ENCODE data around the gene LDHD. TPM values are rescaled to one million over a fixed set of nuclear protein-coding genes. Genes with fewer than 3 reads are reported as not detected.
A peak's percentile ranks its signal among the peaks of the same experiment; 100 is the strongest.

LDHD gene
- total RNA-seq, 1 donor from 2014 or later, result 0.65 TPM

DNA sequence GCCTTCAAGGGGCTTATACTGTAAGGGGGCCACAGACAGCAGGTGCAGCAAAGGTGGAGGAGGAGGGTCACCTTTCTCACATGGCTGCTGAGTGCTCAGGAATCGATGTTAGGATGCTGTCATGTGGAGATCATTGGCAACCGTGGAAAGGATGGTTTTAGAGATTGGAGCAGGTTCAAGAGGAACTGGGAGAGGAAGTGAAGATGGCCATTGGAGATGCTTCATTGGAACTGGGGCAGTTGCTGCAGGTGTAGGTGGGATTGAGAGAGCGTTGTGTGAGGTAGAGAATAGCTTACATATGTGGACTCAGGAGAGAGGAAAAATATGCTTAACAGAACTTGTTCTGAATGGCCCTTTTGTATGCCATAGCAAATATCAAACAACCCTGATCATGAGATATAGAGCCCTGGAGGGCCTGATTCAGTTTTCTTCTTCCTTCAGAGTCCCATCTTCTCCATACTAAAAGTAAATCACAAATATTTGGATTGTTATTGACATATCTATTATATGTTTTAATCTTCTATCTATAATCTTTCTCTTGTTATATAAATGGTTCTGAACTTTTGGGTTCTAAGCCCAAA, 40.8 kb downstream of the LDHD start:
- DNase-seq (ENCODE audit: low spot score in 2 of 2, unreplicated experiment in 2 of 2), result no peak
- no peak overlapping the region for H3K27ac Mint-ChIP-seq
- H3K4me3 Mint-ChIP-seq, result no peak overlapping the region
- H3K4me1 Mint-ChIP-seq, result peaks cover 15% of the 10 kb centered on the region
- TF ChIP-seq, protein P1, sequence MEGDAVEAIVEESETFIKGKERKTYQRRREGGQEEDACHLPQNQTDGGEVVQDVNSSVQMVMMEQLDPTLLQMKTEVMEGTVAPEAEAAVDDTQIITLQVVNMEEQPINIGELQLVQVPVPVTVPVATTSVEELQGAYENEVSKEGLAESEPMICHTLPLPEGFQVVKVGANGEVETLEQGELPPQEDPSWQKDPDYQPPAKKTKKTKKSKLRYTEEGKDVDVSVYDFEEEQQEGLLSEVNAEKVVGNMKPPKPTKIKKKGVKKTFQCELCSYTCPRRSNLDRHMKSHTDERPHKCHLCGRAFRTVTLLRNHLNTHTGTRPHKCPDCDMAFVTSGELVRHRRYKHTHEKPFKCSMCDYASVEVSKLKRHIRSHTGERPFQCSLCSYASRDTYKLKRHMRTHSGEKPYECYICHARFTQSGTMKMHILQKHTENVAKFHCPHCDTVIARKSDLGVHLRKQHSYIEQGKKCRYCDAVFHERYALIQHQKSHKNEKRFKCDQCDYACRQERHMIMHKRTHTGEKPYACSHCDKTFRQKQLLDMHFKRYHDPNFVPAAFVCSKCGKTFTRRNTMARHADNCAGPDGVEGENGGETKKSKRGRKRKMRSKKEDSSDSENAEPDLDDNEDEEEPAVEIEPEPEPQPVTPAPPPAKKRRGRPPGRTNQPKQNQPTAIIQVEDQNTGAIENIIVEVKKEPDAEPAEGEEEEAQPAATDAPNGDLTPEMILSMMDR (IDR thresholded peaks at IDR 0.05; ENCODE audit: unreplicated experiment), result no peak
- peaks cover 15% of the 10 kb centered on the region for H3K36me3 Mint-ChIP-seq
- no peaks in the 10 kb centered on the region for H3K27me3 Mint-ChIP-seq (ENCODE audit: low read depth)
- H3K9me3 Mint-ChIP-seq, result peaks cover 8% of the 10 kb centered on the region

DNA sequence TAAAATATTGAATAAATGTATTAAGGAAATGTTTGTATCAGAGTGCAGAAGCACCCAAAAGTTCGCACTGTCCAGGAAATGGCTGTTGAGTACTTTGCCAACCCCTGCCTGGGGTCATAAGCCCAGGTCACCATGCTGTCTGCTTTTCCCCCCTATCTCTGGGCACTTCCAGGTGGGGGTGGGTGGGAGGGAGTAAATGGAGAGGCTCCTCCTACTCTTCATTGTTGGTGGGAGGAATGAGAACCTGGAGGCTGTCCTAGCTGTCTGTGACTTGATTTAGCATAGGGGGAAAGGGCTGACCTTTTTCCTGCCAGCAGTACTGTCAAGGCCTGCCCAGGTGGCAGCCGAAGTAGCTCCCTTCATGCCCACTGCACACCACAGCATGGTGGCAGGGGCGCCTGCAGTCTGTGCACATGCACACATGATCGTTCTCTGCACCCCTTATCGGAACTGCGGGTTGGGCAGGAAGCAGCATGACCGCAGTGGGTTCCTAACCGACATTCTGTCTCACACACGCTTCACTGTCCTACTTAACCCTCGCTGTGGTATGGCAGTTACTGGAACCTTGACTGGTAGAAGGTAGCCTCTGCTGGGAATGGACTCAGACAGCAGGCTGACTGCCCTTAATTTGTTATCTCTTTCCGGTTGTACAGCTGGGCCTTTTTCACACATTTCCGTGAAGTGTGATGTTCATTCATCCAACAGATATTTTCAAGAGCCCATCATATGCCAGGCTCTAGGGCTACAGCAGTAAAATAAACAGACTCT, 41.5 kb downstream of the LDHD start:
- no peak overlapping the region for H3K4me3 Mint-ChIP-seq
- H3K9me3 Mint-ChIP-seq, result peaks cover 8% of the 10 kb centered on the region
- no peak for DNase-seq (ENCODE audit: low spot score in 2 of 2, unreplicated experiment in 2 of 2)
- H3K4me1 Mint-ChIP-seq, result peaks cover 21% of the 10 kb centered on the region
- TF ChIP-seq, protein P1 (IDR thresholded peaks at IDR 0.05; ENCODE audit: unreplicated experiment), result no peak
- no peaks in the 10 kb centered on the region for H3K27me3 Mint-ChIP-seq (ENCODE audit: low read depth)
- no peak overlapping the region for H3K27ac Mint-ChIP-seq
- peaks cover 15% of the 10 kb centered on the region for H3K36me3 Mint-ChIP-seq

DNA sequence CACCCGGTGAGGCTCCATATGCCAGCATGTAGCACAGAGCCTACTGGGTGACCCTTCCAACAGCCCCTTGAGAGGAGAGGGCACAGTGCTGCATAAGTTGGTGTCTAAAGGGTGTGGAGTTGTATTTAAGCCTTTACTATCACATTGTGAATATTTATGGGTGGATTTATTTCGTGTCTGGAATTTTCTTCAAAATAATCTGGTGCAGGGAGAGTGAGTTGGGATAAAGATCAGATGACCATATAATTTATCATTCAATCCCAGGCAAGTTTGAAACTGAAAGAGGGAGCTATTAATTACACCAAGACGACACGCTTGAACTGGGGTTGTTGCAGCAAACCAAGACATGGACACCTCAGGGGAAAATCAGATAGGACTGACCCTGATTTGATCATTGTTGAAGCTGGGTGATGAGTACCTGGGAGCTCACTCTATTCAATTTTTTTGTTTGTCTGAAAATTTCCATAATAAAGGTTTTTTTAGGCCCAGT, 42.2 kb downstream of the LDHD start:
- peaks cover 8% of the 10 kb centered on the region for H3K9me3 Mint-ChIP-seq
- H3K4me1 Mint-ChIP-seq, result peaks cover 28% of the 10 kb centered on the region
- no peak for DNase-seq (ENCODE audit: low spot score in 2 of 2, unreplicated experiment in 2 of 2)
- TF ChIP-seq, protein P1 (IDR thresholded peaks at IDR 0.05; ENCODE audit: unreplicated experiment), result no peak
- H3K4me3 Mint-ChIP-seq, result no peak overlapping the region
- no peaks in the 10 kb centered on the region for H3K27me3 Mint-ChIP-seq (ENCODE audit: low read depth)
- peaks cover 15% of the 10 kb centered on the region for H3K36me3 Mint-ChIP-seq
- H3K27ac Mint-ChIP-seq, result peak overlapping the region; percentile 61

DNA sequence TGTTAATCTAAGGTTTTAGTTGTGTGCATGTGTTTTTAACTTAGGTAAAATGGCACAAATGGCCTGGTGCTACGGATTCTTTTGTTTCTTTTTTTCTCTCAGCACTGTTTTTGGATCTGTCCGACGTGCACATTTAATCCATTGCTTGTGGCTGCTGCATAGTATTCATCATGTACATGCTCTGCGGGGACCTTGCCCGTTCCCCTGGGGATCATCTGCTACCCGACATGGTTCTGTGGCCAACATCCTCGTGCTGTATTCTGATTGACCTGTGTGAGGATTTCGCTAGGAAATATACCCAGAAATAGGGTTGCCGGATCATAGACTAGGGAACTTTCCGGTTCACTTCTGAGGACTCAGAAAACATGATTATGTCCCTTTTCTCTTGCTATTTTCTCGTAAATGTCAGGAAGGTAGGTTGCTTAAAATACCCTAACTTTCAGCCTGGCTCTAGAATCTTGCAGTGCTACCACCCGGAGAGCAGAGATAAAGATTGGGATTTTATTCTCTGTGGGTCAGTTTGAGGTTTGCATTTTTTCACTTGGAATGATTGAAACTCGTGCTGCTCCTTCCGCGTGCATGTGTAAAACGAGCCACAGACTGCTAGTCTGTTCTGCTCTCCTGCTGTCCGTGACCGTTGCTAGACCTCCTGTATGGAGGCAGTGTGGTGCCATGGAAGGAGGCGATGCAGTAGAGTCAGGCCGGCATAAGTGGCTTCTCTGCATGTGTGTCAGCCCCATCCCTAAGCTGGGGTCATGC, 42.9 kb downstream of the LDHD start:
- peak overlapping the region; percentile 61 for H3K27ac Mint-ChIP-seq
- no peak for DNase-seq (ENCODE audit: low spot score in 2 of 2, unreplicated experiment in 2 of 2)
- peaks cover 28% of the 10 kb centered on the region for H3K4me1 Mint-ChIP-seq
- H3K9me3 Mint-ChIP-seq, result peaks cover 8% of the 10 kb centered on the region
- H3K4me3 Mint-ChIP-seq, result no peak overlapping the region
- TF ChIP-seq, protein P1 (IDR thresholded peaks at IDR 0.05; ENCODE audit: unreplicated experiment), result no peak
- H3K36me3 Mint-ChIP-seq, result peaks cover 12% of the 10 kb centered on the region
- H3K27me3 Mint-ChIP-seq (ENCODE audit: low read depth), result no peaks in the 10 kb centered on the region

DNA sequence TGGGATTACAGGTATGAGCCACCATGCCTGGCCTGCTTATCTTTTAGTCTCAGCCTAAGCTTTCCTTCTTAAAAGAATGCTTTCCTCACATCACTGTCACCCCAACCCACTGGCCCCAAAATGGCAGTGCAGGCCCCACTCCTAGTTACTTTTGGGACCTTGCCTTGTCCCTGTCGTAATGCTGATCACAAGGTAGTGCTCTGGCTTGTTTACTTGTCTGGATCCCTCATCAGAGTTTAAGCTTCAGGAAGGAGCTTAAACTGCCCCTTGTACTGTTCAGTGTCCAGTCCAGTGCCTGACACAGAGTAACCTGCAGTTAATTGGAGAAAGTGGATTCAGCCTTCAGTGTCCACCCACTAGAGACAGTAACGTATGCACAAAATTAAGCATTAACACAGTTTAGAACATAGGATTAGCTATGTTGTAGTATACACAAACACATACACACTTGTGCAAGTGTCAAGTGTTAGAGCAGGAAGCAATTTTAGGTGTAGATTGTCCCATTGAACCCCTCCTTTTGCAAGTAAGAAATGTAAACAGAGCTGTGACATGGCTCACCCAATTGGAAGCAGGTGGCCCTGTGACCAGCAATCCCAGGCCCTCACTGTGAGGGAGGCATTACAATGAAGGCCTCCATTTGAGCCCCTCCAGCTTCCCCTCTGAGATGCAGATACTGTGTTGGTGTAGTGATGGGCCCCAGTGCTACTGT, 44.2 kb downstream of the LDHD start:
- Mint-ChIP-seq H3K36me3 (peaks cover 4% of the 10 kb centered on the region), H3K4me1 (peaks cover 32% of the 10 kb centered on the region), H3K27ac (no peak overlapping the region), H3K27me3 (ENCODE audit: low read depth) (no peaks in the 10 kb centered on the region), H3K9me3 (peaks cover 4% of the 10 kb centered on the region), H3K4me3 (no peak overlapping the region)
- TF ChIP-seq, protein P1 (IDR thresholded peaks at IDR 0.05; ENCODE audit: unreplicated experiment), result no peak
- DNase-seq (ENCODE audit: low spot score in 2 of 2, unreplicated experiment in 2 of 2), result no peak
